A549 (cell line): ENCODE measurements around the gene RAD18.

Experiments used
- MAFK ChIP-seq: fragments of 450-650 bp; IDR thresholded peaks from 2 replicates; pipeline ENCODE4 v1.6.1; 2014; ENCODE audit not compliant: partially characterized antibody
- POLR2A ChIP-seq: IDR thresholded peaks from 2 replicates; pipeline ENCODE4 v1.6.1; 2012; ENCODE audit warnings: mild to moderate bottlenecking, low read length
- TF ChIP-seq, protein P1 (sequence below): fragments of 200-600 bp; sonication (generic); IDR thresholded peaks from 2 replicates; pipeline ENCODE4 v1.6.1; 2016; ENCODE audit warnings: antibody characterized with exemption, mild to moderate bottlenecking, moderate library complexity
- TF ChIP-seq, protein P2 (sequence below): fragments of >200 bp; sonication (Bioruptor Twin); formaldehyde crosslinking; IDR thresholded peaks from 3 replicates; pipeline ENCODE4 v1.5.1; 2016
- TF ChIP-seq, protein P3 (sequence below): IDR thresholded peaks from 2 replicates; pipeline ENCODE4 v1.6.1; 2012; ENCODE audit warnings: low read depth, borderline replicate concordance

DNA sequence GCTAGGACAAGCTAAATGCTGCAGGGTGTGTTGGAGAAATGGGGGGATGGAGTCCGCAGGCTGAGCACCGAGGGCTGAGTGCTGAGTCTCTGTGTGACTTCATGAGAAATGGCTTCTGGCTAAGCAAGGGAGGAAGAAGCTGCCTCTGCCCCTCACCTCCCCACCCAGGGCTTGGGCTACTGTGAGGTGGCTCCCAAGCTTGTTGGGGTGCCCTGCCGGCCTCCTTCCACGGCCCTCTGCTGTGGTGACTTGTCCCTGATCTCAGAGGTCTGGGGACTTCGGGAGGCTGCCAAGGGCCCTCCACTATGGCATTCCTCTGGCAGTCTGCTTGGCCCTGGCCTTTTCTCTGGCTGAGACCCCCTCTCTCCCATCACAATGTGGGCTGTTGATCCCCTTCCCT lies 30.1 kb upstream of the RAD18 start:
- TF ChIP-seq, protein P1, sequence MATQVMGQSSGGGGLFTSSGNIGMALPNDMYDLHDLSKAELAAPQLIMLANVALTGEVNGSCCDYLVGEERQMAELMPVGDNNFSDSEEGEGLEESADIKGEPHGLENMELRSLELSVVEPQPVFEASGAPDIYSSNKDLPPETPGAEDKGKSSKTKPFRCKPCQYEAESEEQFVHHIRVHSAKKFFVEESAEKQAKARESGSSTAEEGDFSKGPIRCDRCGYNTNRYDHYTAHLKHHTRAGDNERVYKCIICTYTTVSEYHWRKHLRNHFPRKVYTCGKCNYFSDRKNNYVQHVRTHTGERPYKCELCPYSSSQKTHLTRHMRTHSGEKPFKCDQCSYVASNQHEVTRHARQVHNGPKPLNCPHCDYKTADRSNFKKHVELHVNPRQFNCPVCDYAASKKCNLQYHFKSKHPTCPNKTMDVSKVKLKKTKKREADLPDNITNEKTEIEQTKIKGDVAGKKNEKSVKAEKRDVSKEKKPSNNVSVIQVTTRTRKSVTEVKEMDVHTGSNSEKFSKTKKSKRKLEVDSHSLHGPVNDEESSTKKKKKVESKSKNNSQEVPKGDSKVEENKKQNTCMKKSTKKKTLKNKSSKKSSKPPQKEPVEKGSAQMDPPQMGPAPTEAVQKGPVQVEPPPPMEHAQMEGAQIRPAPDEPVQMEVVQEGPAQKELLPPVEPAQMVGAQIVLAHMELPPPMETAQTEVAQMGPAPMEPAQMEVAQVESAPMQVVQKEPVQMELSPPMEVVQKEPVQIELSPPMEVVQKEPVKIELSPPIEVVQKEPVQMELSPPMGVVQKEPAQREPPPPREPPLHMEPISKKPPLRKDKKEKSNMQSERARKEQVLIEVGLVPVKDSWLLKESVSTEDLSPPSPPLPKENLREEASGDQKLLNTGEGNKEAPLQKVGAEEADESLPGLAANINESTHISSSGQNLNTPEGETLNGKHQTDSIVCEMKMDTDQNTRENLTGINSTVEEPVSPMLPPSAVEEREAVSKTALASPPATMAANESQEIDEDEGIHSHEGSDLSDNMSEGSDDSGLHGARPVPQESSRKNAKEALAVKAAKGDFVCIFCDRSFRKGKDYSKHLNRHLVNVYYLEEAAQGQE, result no peak
- TF ChIP-seq, protein P2, sequence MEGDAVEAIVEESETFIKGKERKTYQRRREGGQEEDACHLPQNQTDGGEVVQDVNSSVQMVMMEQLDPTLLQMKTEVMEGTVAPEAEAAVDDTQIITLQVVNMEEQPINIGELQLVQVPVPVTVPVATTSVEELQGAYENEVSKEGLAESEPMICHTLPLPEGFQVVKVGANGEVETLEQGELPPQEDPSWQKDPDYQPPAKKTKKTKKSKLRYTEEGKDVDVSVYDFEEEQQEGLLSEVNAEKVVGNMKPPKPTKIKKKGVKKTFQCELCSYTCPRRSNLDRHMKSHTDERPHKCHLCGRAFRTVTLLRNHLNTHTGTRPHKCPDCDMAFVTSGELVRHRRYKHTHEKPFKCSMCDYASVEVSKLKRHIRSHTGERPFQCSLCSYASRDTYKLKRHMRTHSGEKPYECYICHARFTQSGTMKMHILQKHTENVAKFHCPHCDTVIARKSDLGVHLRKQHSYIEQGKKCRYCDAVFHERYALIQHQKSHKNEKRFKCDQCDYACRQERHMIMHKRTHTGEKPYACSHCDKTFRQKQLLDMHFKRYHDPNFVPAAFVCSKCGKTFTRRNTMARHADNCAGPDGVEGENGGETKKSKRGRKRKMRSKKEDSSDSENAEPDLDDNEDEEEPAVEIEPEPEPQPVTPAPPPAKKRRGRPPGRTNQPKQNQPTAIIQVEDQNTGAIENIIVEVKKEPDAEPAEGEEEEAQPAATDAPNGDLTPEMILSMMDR, result no peak
- TF ChIP-seq MAFK, result no peak
- no peak for TF ChIP-seq POLR2A
- TF ChIP-seq, protein P3, sequence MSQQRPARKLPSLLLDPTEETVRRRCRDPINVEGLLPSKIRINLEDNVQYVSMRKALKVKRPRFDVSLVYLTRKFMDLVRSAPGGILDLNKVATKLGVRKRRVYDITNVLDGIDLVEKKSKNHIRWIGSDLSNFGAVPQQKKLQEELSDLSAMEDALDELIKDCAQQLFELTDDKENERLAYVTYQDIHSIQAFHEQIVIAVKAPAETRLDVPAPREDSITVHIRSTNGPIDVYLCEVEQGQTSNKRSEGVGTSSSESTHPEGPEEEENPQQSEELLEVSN, result no peak
